Measurements from ENCODE around the gene C4BPB.

Gene C4BPB

DNA sequence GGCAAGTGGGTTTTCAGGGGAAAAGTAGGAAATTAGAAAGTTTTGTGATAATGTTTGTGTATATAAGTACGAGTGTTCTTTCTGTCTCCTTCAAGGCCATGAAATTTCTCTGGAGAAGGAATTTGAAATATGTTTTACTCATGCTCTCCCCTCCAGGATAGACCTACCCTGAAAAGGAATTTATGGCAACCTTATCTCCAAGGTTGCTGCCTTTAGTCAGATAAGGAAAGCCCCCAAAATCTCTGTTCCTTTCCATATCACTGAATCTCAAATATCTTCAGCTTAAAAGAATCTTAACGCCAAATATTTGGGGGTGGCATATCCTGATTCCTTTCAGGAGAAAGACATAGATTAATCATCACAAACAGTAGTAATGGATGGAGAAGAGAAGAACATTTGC lies 499 bp upstream of the C4BPB start:
- DNase-seq: no peak

- DNase-seq: no peak
These were observed 1.1 kb downstream of the C4BPB start for GRCh38 chr1:207089627-207090355.

- DNase-seq: no peak
These were observed 2.7 kb downstream of the C4BPB start for GRCh38 chr1:207091200-207091908.

DNA sequence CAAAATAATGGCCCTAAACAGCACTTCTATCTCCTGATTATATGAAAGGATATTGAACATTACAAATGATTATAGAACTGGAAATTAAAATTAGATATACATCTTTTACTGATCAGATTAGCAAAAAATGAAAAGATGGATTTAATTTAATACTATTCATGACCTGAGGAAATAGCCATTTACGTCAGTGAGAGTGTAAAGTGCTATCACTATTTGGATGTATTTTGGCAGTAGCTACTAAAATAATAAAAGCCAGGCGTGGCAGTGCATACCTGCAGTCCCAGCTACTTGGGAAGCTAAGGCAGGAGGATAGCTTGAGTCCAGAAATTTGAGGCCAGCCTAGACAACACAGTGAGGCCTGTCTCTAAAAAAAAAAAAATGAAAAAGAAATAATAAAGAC lies 5.3 kb downstream of the C4BPB start:
- DNase-seq: no peak

DNA sequence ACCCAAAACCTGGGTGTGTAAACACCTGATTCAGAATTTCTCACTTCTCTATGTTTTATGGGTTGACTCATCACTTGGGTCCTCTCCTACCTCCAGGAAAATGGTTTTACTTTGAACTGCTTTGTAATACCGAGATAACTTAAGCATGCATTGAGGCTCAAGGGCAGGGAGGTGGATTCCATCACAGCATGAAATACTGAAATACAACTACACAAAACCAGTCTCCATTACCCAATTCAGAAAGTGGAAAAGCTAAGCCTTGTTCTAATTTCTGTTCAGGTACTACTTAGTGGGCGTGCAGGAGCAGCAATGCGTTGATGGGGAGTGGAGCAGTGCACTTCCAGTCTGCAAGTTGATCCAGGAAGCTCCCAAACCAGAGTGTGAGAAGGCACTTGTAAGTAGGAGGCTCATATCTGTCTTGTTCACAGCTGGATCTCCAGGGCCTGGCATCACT lies 9.2 kb downstream of the C4BPB start:
- DNase-seq: no peak

GRCh38 chr1:207101720-207102119 lies 13.1 kb downstream of the C4BPB start:
- no peak for DNase-seq

DNA sequence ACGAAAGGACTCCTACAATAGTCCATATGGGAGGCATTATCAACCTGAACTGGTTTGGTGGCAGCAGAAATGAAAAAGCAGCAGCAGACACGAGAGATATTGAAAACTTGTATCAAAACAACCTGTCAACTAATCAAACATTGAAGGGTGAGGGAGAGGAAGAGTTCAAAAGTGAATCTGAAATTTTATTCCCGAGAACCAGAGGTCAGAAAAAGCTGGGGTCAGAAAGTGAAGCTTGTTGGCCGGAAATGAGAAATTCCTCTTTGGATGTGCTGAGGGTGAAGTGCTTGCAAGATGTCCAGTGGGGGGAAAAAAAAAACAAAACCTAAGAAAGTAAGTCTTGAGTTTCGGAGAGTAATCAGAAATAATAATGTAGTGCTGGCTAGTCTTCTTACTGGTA lies 13.5 kb downstream of the C4BPB start:
- DNase-seq: no peak

- DNase-seq: no peak
These were observed 14.0 kb downstream of the C4BPB start for GRCh38 chr1:207102659-207103058.

DNA sequence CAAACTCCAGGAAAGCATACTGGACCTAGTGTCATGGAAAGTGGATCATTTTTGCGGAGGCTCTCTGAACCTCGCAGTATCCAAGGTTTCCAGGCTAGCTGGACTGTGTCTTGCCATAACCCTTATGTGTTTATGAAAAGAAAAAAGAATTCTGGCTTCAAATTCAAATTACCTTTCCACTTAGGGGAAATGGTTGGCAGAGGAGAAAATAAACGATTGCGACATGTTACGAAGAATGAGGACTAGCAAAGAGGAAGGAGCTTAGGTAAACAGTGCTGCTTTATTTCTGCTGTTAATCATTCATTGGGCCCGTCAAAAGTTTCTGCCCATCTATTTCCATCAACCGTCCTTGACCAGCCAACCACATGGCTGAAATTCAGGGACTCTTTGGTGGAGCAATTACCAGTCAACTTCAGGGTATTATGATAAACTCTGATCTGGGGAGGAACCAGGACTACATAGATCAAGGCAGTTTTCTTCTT lies 15.3 kb downstream of the C4BPB start, which contains the start of gene C4BPA:
C4BPA (plus strand) TSS at position 342 of the 482 bp plus-strand sequence. CDS start 8,793 bp downstream, outside the sequence.
- DNase-seq: no peak

GRCh38 chr1:207109004-207109403 lies 20.3 kb downstream of the C4BPB start:
- DNase-seq: no peak

- no peak for DNase-seq
These were observed 24.1 kb downstream of the C4BPB start for GRCh38 chr1:207112616-207113296.

DNA sequence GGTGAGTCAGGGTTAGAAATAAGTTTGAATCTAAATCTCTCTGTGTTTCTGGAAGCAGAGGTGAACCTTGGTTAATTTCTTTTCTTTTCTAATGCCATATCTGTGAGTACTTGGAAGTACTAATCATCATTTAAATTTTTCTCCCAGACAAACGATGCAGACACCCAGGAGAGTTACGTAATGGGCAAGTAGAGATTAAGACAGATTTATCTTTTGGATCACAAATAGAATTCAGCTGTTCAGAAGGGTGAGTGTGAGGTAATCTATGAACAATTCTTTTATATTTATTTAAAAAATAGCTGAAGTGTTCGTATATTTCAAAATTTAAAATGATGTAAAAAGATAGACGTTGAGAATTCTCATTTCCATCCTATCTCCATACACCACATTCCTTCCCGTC lies 26.6 kb downstream of the C4BPB start:
- no peak for DNase-seq

DNA sequence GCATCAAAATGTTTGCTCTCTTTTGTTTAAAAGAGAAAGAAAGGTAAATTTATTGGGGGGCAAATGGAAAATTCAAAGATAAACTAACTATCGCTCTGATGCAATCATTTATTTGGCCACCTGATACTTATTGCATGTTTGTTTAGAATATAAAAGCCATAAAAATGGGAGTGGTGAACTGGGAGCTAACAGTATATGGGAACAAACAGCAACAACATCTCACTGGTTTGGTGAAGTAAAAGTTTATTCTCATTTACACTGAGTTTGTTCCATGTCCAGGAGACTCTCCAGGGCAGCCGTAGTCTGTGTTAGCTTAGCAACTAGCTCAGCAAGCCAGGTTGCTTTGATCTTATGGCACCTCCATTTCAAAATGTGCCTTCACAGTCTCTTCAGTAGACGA lies 35.7 kb downstream of the C4BPB start:
- no peak for DNase-seq

DNA sequence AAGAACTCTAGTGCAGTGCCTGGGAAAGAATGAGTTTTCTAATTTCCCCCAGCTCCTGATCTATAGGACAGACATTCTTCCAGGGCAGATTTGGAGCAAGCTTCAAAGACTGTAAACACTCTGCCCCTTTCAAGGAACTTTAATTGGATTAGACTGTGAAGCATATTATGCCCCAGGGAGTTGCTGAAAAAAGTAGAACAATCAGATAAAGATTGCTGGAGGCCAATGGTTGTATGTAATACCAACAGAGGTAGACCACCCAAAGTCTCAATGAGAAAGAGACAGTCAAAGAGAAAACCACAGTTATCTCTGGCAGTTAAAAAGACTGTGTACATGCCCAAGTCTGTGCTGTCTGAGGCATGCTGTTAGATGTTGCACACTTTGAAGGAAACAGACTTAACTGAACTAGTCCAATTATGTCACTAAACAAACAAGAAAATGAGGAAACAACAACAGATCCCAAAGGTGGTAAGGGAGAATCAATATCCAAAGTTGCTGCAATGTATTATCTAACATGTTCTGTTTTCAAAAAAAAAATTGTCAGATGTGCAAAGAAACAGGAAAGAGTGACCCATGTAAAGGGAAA lies 39.8 kb downstream of the C4BPB start:
- DNase-seq: no peak

GRCh38 chr1:207129053-207129452 lies 40.4 kb downstream of the C4BPB start:
- DNase-seq: no peak

DNA sequence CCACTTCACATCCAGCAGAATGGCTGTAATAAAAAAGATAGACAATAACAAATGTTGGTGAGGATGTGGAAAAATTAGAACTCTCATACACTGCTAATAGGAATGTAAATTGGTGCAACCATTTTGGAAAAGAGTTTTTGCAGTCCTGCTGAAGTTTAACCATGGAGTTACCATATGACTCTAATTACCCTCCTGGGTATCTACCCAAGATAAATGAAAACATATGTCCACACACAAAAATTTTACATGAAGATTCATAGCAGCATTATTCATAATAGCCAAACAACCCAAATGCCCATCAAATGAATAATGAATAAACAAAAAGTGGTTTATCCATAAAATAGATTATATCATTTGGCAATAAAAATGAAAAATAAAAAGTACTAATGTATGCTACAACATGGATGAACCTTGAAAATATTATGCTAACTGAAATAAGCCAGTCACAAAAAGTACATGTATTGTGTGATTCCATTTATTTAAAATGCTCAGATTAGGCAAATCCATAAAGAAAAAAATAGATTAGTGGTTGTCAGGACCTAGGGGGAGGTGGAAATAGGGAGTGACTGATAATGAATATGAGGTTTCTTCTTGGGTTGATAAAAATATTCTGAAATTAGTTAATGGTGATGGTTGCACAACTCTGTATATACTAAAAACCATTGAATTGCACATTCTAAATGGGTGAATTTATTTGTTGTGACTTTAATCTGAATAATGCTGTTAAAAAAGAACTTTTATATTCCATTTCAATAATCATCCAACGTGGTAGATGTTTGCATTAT lies 41.8 kb downstream of the C4BPB start:
- no peak for DNase-seq

GRCh38 chr1:207131163-207131562 lies 42.5 kb downstream of the C4BPB start:
- DNase-seq: no peak

DNA sequence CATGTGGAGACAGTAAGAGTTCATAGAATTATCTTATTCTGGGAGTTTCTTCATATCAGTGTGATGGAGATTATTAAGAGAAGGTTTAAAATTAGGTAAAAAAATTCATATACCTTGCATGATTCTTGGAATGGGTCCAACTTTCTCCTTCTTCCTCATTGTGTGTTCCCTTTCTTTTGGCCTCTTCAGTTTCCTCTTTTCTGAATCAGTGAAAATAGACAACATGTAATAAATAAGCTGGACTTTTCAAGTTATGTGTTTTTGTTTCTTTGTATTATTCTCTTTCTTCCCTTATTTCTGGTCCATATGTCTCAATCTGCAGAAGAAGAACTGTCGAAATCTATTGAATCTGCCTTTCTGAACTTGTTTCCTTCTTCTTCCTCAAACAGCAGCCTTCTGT lies 45.9 kb downstream of the C4BPB start:
- DNase-seq: peak; percentile 5

DNA sequence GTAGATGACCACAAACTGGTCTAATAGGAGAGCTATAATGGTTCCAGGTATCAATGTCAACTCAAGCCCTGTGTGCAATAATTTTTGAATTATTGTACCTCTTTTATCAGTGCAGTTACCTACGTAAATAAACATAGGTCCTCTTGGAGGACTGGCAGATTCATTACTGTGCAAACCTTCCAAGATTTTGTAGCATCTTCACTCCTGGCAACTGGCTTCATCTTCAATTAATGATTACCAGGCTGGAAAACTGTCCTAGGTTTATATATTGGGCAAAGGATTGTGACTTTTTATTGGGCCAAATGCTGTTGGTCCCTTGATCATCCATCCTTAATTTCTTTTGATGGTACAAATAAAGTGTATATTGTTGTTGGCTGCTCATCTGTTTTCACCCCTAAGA lies 51.0 kb downstream of the C4BPB start:
- DNase-seq: no peak

GRCh38 chr1:207140536-207140935 lies 51.9 kb downstream of the C4BPB start:
- no peak for DNase-seq

DNA sequence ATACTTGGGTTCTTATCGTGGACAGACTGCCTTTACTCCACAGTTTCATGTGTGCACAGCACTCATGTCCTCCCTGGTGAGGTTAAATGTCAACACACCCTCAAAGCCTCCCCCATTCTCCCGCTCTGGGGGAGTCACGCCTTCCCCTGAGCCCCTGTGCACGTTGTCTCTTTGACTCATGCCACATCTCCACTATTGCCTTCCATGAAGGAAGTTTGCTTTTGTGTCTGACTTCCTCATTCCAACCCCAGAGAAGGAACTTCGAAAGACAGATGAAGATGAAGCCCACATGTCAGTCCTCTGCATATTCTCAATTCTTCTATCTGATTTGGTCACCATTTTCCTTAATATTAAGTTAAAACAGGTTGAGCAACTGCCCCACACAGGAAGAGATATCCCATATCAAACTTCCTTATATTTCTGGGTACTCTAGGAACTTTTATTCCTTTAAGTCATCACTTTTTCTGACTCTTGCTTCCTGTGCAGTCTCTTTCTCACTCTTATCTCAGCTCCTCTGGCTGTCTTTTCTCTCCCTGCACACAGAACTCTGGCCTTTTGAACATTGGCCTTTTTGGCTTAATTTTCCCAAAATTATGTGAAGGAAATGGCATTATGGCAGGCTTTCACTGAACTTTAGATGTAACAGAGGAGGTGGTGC lies 56.9 kb downstream of the C4BPB start:
- no peak for DNase-seq

Data from hematopoietic multipotent progenitor cell treated with erythropoietin and hydrocortisone succinate and interleukin-3 and kit ligand, for 8 days (in vitro differentiated cells).